SK-N-MC (cell line): ENCODE results near the gene LMF1.

Experiments
- DNase-seq: peaks from one replicate; pipeline ENCODE4 v3.0.0-alpha.2; 2011; ENCODE audit warnings: low read depth, low spot score
- H3K27ac ChIP-seq: fragments of 200-600 bp; sonication (generic); 2 replicates; pipeline ENCODE4 v1.5.1; 2016; ENCODE audit warnings: mixed run types
- H3K36me3 ChIP-seq: fragments of 200-600 bp; sonication (generic); 2 replicates; pipeline ENCODE4 v1.6.1; 2017; ENCODE audit warnings: antibody characterized with exemption, low read length, mixed read lengths; ENCODE audit not compliant: insufficient read depth
- H3K4me3 ChIP-seq: fragments of 200-600 bp; sonication (generic); 2 replicates; pipeline ENCODE4 v1.5.1; 2016
- H3K9ac ChIP-seq: fragments of 200-600 bp; sonication (generic); 2 replicates; pipeline ENCODE4 v1.8.0; 2017; ENCODE audit warnings: mixed run types, mixed read lengths; ENCODE audit not compliant: insufficient read length
- H3K9me3 ChIP-seq: fragments of 200-600 bp; sonication (generic); 2 replicates; pipeline ENCODE4 v1.6.1; 2017; ENCODE audit warnings: low read depth, mild to moderate bottlenecking, antibody characterized with exemption, low read length, moderate library complexity, mixed read lengths
- EZH2 ChIP-seq: fragments of 200-600 bp; sonication (generic); IDR thresholded peaks from one replicate; pipeline ENCODE4 v1.6.1; 2017; ENCODE audit warnings: antibody characterized with exemption
- FOXP2 ChIP-seq: optimal IDR thresholded peaks from 2 replicates; pipeline ENCODE3; 2011; ENCODE audit warnings: mild to moderate bottlenecking, moderate library complexity; ENCODE audit not compliant: insufficient read depth; ENCODE audit errors: extremely low read length, control extremely low read depth
- POLR2AphosphoS5 ChIP-seq: IDR thresholded peaks from 2 replicates; pipeline ENCODE4 v1.6.1; 2012; ENCODE audit warnings: mild to moderate bottlenecking, low read depth, low read length, borderline replicate concordance

The LMF1 gene

GRCh38 chr16:971582-971905 lies 760 bp upstream of the LMF1 start:
- TF ChIP-seq FOXP2, result no peak
- TF ChIP-seq POLR2AphosphoS5, result no peak
- no peak for TF ChIP-seq EZH2
- Histone ChIP-seq H3K4me3 (no peak overlapping the region), H3K36me3 (peaks cover 6% of the 10 kb centered on the region; the same call in 1 of the 2 replicates), H3K27ac (no peak overlapping the region), H3K9ac (no peak overlapping the region), H3K9me3 (no peaks in the 10 kb centered on the region)
- no peak for DNase-seq

GRCh38 chr16:970386-970765 lies 408 bp downstream of the LMF1 start:
- Histone ChIP-seq H3K9me3 (no peaks in the 10 kb centered on the region), H3K4me3 (peak overlapping the region; percentile 90), H3K9ac (peak overlapping the region; percentile 90), H3K27ac (peak overlapping the region; percentile 63; the same call in 1 of the 2 replicates), H3K36me3 (peaks cover 10% of the 10 kb centered on the region; the same call in 1 of the 2 replicates)
- TF ChIP-seq POLR2AphosphoS5 (no peak), FOXP2 (no peak), EZH2 (no peak)
- no peak for DNase-seq

GRCh38 chr16:969508-970385 lies 1.0 kb downstream of the LMF1 start:
- H3K4me3 ChIP-seq, result peak overlapping the region; percentile 90
- peaks cover 10% of the 10 kb centered on the region; the same call in 1 of the 2 replicates for H3K36me3 ChIP-seq
- TF ChIP-seq EZH2, result no peak
- TF ChIP-seq POLR2AphosphoS5, result no peak
- no peak for TF ChIP-seq FOXP2
- peak overlapping the region; percentile 90 for H3K9ac ChIP-seq
- no peak overlapping the region; the same call in 1 of the 2 replicates for H3K27ac ChIP-seq
- DNase-seq, result no peak
- H3K9me3 ChIP-seq, result no peaks in the 10 kb centered on the region

GRCh38 chr16:968620-969019 lies 2.2 kb downstream of the LMF1 start:
- Histone ChIP-seq H3K27ac (peak overlapping the region; percentile 88), H3K36me3 (peaks cover 10% of the 10 kb centered on the region; the same call in 1 of the 2 replicates), H3K9me3 (no peaks in the 10 kb centered on the region), H3K4me3 (peak overlapping the region; percentile 44), H3K9ac (no peak overlapping the region)
- DNase-seq, result no peak
- no peak for TF ChIP-seq FOXP2

GRCh38 chr16:967546-968295 lies 3.1 kb downstream of the LMF1 start:
- Histone ChIP-seq H3K36me3 (peaks cover 10% of the 10 kb centered on the region; the same call in 1 of the 2 replicates), H3K27ac (peak overlapping the region; percentile 88)

GRCh38 chr16:967077-967541 lies 3.7 kb downstream of the LMF1 start:
- Histone ChIP-seq H3K9me3 (no peaks in the 10 kb centered on the region), H3K27ac (no peak overlapping the region), H3K9ac (no peak overlapping the region), H3K36me3 (peaks cover 10% of the 10 kb centered on the region; the same call in 1 of the 2 replicates), H3K4me3 (no peak overlapping the region)
- no peak for DNase-seq
- no peak for TF ChIP-seq POLR2AphosphoS5
- TF ChIP-seq EZH2, result no peak
- no peak for TF ChIP-seq FOXP2

More at GRCh38 chr16:967546-968295, 3.1 kb downstream of the LMF1 start:
- TF ChIP-seq EZH2, result no peak
- no peak for TF ChIP-seq POLR2AphosphoS5
- TF ChIP-seq FOXP2, result no peak
- no peak for DNase-seq
- no peak overlapping the region; the same call in 1 of the 2 replicates for H3K4me3 ChIP-seq
- no peaks in the 10 kb centered on the region for H3K9me3 ChIP-seq
- H3K9ac ChIP-seq, result no peak overlapping the region

GRCh38 chr16:966505-966904 lies 4.3 kb downstream of the LMF1 start:
- TF ChIP-seq FOXP2, result no peak
- TF ChIP-seq EZH2, result no peak
- TF ChIP-seq POLR2AphosphoS5, result no peak
- no peak for DNase-seq
- no peak overlapping the region for H3K9ac ChIP-seq
- H3K4me3 ChIP-seq, result no peak overlapping the region
- peaks cover 10% of the 10 kb centered on the region; the same call in 1 of the 2 replicates for H3K36me3 ChIP-seq
- no peaks in the 10 kb centered on the region for H3K9me3 ChIP-seq
- H3K27ac ChIP-seq, result no peak overlapping the region

GRCh38 chr16:966035-966434 lies 4.7 kb downstream of the LMF1 start:
- TF ChIP-seq FOXP2 (no peak), POLR2AphosphoS5 (no peak), EZH2 (no peak)
- no peak overlapping the region for H3K9ac ChIP-seq
- no peak overlapping the region for H3K27ac ChIP-seq
- H3K4me3 ChIP-seq, result no peak overlapping the region
- DNase-seq, result no peak
- H3K36me3 ChIP-seq, result peaks cover 10% of the 10 kb centered on the region; the same call in 1 of the 2 replicates
- H3K9me3 ChIP-seq, result no peaks in the 10 kb centered on the region
